Stimulated activated naive B cell treated with anti-CD40 and anti-IgM and Interleukin-4, amounts not matched to agents 10 μg/mL and 1 μg/mL and 100 μg/mL, for 72 hours (primary cell): Measurements from ENCODE around the gene CIITA.

Source experiments
- ATAC-seq, 2 donors: fragments of 150-1000 bp; cut with Tn5 transposase; replicated peaks; 2 replicates each; pipeline ENCODE4 v1.10.0; 2021; ENCODE audit warnings: moderate library complexity in 1 of 2
- DNase-seq: peaks from one replicate; pipeline ENCODE4 v3.0.0; 2021
- H3K27ac Mint-ChIP-seq: one replicate; pipeline ENCODE4 v1.8.0; 2022; ENCODE audit warnings: mild to moderate bottlenecking, mixed read lengths
- H3K27me3 Mint-ChIP-seq, 2 donors: one replicate each; pipeline ENCODE4 v1.8.0; 2022; ENCODE audit warnings: mixed read lengths in 2 of 2
- H3K36me3 Mint-ChIP-seq, 2 donors: one replicate each; pipeline ENCODE4 v1.8.0; 2022; ENCODE audit warnings: mixed read lengths in 2 of 2, mild to moderate bottlenecking in 1 of 2
- H3K4me1 Mint-ChIP-seq, 2 donors: one replicate each; pipeline ENCODE4 v1.8.0; 2022; ENCODE audit warnings: mixed read lengths in 2 of 2, mild to moderate bottlenecking in 1 of 2
- H3K4me3 Mint-ChIP-seq, 2 donors: one replicate each; pipeline ENCODE4 v1.8.0; 2022; ENCODE audit warnings: mild to moderate bottlenecking in 2 of 2, mixed read lengths in 2 of 2, moderate library complexity in 1 of 2
- H3K9me3 Mint-ChIP-seq, 2 donors: one replicate each; pipeline ENCODE4 v1.8.0; 2022; ENCODE audit warnings: mixed read lengths in 2 of 2, mild to moderate bottlenecking in 1 of 2

CIITA gene

DNA sequence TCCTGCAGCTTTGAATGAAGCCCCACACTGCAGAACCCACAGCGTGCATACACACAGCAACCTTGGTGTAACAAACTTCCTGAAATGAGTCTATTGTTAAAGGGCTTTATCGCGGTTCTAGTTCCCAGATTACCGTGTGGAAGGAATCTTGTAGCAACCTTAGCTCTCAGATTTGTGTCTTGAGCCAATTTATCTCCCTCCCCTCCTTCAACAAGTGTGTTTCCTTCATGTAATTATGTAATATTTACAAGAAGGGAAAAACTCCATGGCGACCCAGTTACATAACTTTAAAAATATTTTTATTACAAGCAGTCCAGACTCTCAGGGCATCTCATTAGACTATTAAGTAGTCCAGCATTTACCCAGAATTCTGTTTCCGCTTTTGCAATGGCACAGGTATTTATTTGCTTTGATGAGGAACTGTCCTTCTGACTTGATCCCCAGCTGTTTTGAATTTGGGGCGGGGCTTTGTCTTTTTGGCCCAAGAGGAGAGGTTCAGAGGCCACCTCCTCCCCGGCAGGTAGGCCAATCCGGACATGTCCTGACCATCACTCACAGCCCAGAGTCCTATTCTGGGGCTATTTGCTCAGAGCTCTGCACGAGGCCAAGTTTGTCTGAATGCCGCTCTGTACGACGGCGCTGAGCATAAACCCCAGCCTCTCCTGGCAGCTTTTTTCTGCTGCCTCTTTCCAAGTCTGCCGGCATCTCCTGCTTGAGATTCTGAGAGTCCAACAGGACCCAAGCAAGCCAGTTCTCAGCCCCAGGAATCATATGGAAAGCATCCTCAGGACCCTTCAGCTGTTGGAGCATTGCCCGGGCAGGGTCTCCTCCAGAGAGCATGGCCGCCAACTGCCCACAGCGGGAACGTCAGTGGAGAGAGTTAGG is 103.0 kb downstream of the CIITA start:
- Mint-ChIP-seq H3K4me1 (peaks cover 31 to 50% of the 10 kb centered on the region in 2 donors), H3K27me3 (no peaks in the 10 kb centered on the region), H3K36me3 (peaks cover 56 to 81% of the 10 kb centered on the region in 2 donors), H3K27ac (peak overlapping the region; percentile 73), H3K4me3 (peak overlapping the region in 1 of 2 donors; percentile 43), H3K9me3 (no peaks in the 10 kb centered on the region)
- ATAC-seq (no peak), DNase-seq (no peak)

DNA sequence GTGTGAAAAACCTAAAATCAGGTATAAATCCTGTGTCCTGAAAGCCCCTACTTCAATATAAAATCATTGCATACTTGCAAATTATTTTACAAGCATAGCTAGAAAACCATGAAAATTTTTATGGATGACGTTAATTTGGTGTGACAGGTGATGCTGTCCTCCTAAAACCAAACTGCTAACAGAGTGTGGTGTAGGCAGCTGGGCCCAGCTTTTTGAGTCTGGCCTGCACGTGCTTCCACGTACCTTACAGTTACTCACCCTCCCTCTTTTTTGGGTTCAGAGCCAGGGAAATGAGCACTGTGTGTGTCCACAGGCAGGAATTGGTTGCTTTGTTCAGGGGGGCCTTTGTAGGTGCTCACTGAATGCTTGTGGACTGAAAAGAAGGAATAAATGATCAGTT is 103.8 kb downstream of the CIITA start:
- DNase-seq: no peak

DNA sequence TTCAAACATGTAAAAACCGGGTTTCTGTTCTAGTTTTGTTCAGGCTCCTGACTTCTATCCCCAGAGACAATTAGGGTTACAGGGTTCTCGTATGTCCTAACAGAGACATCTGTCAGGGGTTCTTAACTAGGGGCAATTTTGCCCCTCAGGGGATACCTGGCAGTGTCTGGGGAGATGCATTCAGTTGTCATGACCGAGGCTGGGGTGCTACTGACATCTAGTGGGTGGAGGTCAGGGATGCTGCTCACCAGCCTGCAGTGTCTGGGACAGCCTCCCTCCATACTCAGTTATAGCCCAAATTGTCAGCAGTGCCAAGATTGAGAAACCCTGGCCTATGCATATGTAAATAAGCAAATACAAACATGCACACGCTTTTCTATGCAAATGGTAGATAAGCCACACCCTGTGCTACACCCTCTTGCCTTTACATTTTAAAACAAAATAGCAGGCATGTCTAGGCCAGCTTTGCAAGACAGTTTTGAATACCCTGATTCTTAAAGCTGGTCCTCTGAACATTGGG is 104.8 kb downstream of the CIITA start:
- no peaks in the 10 kb centered on the region for H3K9me3 Mint-ChIP-seq
- ATAC-seq: peak; percentile 89 to 93

More for the DNA sequence above, 103.8 kb downstream of the CIITA start:
- H3K27me3 Mint-ChIP-seq: no peaks in the 10 kb centered on the region
- H3K4me1 Mint-ChIP-seq: peaks cover 31 to 50% of the 10 kb centered on the region in 2 donors
- no peak for ATAC-seq
- H3K27ac Mint-ChIP-seq: peak overlapping the region; percentile 73
- peaks cover 56 to 81% of the 10 kb centered on the region in 2 donors for H3K36me3 Mint-ChIP-seq
- H3K4me3 Mint-ChIP-seq: peak overlapping the region in 1 of 2 donors; percentile 30
- H3K9me3 Mint-ChIP-seq: no peaks in the 10 kb centered on the region

DNA sequence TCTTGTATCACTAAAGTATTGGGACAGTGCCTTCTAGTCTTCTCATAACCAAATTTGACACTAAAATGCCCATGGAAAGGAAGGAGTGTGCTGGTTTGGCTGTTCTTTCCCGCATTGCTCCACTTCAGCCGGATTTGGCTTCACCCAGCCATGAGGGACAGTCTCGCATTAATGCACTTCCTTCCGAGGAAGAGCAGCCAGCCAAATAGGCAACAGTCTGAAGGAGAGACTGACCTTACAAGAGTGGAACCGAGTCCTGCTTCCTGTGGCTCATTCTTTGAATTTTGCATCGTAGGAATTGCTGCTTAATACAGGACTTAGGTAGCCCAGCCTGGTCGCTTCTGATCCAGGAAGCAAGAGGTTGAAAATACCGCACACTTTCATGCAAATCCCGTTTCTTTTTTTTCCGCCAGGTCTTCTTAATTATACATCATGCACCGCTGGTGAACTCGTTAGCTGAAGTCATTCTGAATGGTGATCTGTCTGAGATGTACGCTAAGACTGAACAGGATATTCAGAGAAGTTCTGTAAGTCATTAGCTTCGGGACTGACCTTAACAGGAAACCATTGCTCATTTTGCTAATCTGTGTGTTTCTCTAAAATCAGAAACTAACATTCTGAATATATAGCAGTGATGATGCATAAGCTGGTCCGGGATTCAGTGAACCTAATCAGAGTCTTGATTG is 105.6 kb downstream of the CIITA start:
- peaks cover 44 to 63% of the 10 kb centered on the region in 2 donors for H3K4me1 Mint-ChIP-seq
- ATAC-seq (peak in 1 of 2 donors; percentile 50), DNase-seq (no peak)
- no peaks in the 10 kb centered on the region for H3K9me3 Mint-ChIP-seq
- H3K36me3 Mint-ChIP-seq: peaks cover 55 to 79% of the 10 kb centered on the region in 2 donors
- H3K4me3 Mint-ChIP-seq: peak overlapping the region; percentile 37 to 62
- peak overlapping the region; percentile 84 for H3K27ac Mint-ChIP-seq
- H3K27me3 Mint-ChIP-seq: no peaks in the 10 kb centered on the region

More for the DNA sequence above, 104.8 kb downstream of the CIITA start:
- peak; percentile 59 for DNase-seq
- Mint-ChIP-seq H3K27me3 (no peaks in the 10 kb centered on the region), H3K4me3 (peak overlapping the region in 1 of 2 donors; percentile 62), H3K36me3 (peaks cover 62 to 81% of the 10 kb centered on the region in 2 donors), H3K27ac (peak overlapping the region; percentile 84), H3K4me1 (peaks cover 38 to 57% of the 10 kb centered on the region in 2 donors)

DNA sequence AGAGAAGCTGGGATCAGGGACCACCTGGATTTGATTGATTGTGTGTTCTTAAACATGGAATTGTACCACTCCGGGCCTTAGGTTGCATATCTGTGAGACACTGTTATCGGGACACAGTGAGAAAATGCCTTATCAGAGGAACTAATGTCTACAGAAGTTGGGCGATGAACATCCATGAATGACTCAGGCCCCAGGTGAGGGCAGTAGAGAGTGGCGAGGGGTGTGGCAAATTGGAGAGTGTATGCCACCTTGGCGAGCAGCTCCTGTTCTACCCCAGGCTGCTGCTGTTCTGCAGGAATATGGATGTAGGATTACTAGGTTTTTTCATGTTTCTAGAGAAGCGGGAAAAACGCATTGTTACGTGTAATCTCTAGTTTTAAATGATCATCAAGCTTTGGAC is 106.2 kb downstream of the CIITA start:
- Mint-ChIP-seq H3K27me3 (no peaks in the 10 kb centered on the region), H3K4me1 (peaks cover 46 to 65% of the 10 kb centered on the region in 2 donors), H3K9me3 (no peaks in the 10 kb centered on the region), H3K36me3 (peaks cover 50 to 74% of the 10 kb centered on the region in 2 donors), H3K4me3 (peak overlapping the region; percentile 37 to 62), H3K27ac (peak overlapping the region; percentile 84)
- DNase-seq (no peak), ATAC-seq (no peak)

DNA sequence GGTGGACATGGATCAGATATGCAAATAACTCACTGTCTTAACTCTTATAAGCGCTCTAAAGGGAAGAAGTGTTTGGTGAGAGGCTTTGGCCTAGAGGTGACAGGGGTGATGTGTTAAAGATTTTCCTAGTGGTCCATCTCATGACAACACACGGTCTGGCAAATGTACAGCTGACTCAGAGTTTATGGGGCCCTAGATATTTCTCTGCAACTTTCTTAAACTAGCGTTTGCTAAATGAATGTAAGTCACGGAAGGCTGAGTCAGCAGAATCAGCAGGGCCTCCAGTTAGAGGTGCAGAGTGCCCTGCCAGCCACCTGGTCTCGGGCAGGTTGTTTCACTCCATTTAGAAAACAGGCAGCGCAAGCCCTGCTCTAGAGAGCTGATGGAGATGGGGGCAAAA is 107.5 kb downstream of the CIITA start:
- ATAC-seq (no peak), DNase-seq (no peak)
- Mint-ChIP-seq H3K4me1 (peaks cover 57 to 77% of the 10 kb centered on the region in 2 donors), H3K27ac (no peak overlapping the region), H3K36me3 (peaks cover 48 to 71% of the 10 kb centered on the region in 2 donors), H3K9me3 (no peaks in the 10 kb centered on the region), H3K4me3 (peak overlapping the region in 1 of 2 donors; percentile 19), H3K27me3 (no peaks in the 10 kb centered on the region)
